ENCODE measurements around the gene PPP1R3F.

DNA sequence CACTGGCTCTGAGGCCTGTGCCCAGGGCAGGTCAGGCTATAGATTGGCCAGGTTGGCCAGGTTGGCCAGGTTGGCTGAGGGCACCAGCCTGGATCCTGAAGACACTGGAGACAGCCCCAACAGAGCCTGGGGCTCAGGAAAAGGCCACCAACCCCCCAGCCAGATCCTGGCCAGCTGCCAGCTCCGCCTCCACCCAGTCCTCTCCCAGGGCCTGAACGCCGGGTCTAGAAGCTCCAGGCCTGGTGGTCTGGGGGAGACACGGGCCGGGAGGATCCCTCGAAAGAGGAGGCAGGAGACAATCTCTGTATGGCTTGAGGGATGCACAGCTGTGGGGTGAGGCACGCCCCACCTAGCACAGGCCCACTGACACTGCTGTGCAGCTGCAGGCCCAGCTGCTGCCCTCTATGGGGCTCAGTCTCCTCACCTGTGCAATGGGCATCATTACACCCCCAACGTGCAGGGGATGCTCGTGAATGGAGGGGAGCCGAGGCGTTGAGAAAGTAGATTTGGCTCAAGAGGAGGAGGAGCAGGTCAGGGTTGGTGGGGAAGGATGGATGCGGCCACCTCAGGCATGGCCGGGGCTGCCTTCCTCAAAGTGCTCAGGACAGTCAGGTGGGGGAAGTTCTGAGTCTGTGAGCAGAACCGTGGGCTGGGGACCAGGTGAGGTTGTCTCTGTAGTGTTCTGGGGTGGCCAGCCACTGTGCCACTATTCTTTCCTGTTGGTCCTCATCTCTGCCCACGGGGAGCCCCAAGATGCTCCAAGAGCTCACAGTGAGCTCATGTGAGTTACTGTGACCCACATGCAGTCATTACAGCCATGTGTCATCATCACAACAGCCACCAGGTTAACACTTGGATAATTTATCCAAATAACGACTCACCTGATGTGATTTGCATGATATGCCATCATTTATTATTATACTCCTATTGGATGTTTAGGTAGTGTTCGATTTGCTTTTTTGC, 23.1 kb downstream of the PPP1R3F start:
- TF ChIP-seq, protein P1, sequence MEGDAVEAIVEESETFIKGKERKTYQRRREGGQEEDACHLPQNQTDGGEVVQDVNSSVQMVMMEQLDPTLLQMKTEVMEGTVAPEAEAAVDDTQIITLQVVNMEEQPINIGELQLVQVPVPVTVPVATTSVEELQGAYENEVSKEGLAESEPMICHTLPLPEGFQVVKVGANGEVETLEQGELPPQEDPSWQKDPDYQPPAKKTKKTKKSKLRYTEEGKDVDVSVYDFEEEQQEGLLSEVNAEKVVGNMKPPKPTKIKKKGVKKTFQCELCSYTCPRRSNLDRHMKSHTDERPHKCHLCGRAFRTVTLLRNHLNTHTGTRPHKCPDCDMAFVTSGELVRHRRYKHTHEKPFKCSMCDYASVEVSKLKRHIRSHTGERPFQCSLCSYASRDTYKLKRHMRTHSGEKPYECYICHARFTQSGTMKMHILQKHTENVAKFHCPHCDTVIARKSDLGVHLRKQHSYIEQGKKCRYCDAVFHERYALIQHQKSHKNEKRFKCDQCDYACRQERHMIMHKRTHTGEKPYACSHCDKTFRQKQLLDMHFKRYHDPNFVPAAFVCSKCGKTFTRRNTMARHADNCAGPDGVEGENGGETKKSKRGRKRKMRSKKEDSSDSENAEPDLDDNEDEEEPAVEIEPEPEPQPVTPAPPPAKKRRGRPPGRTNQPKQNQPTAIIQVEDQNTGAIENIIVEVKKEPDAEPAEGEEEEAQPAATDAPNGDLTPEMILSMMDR (IDR thresholded peaks at IDR 0.05; ENCODE audit: borderline replicate concordance, extremely low read depth, low read length, poor library complexity, severe bottlenecking) = no peak
- no peak for TF ChIP-seq EZH2 (IDR thresholded peaks at IDR 0.05; ENCODE audit: borderline replicate concordance, low read depth, low read length, severe bottlenecking)
